Measurements from ENCODE around the gene PHOX2A.

Gene PHOX2A

DNA sequence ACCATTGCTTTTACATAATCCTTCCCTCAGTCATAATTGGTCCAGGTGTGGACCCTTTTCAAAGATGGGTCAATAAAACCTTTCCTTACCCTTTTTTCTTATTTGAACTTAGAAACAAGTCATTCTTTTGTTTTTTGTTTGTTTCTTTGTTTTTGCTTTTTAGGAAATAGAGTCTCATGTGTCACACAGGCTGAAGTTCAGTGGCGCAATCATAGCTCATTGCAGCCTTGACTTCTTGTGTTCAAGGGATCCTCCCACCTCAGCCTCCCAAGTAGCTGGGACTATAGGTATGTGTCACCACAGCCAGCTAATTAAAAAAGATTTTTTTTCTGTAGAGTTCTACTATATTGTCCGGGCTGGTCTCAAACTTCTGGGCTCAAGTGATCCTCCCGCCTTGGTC, 9.4 kb upstream of the PHOX2A start:
- TF ChIP-seq, protein P1, sequence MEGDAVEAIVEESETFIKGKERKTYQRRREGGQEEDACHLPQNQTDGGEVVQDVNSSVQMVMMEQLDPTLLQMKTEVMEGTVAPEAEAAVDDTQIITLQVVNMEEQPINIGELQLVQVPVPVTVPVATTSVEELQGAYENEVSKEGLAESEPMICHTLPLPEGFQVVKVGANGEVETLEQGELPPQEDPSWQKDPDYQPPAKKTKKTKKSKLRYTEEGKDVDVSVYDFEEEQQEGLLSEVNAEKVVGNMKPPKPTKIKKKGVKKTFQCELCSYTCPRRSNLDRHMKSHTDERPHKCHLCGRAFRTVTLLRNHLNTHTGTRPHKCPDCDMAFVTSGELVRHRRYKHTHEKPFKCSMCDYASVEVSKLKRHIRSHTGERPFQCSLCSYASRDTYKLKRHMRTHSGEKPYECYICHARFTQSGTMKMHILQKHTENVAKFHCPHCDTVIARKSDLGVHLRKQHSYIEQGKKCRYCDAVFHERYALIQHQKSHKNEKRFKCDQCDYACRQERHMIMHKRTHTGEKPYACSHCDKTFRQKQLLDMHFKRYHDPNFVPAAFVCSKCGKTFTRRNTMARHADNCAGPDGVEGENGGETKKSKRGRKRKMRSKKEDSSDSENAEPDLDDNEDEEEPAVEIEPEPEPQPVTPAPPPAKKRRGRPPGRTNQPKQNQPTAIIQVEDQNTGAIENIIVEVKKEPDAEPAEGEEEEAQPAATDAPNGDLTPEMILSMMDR (IDR thresholded peaks at IDR 0.05; ENCODE audit: extremely low read depth, insufficient read depth, missing control alignments), result no peak
- DNase-seq (ENCODE audit: low spot score), result no peak
- in situ Hi-C loops (cut with MboI; ENCODE audit: low pct_unique_long_range_greater_than_20kb, low sequenced_read_pairs, unreplicated experiment), result no loop called here

DNA sequence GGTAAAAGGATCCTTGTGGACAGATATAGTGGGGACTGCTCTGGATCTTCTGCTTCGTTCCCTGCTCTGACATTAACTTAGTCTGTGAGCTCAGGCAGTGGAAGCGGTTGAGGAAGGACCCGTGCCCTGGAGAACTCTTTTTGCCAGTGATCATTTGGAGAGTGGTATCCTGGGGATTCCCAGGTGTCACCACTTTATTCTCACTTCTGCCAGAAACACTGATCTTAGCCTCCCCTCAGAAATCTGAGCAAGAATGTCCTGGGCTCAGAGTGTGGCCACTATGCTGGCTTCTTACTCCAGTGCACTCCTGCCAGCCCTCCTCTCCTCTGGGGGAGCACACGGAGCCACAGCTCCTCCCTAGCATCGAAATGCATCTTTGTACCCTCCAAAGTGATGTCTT, 7.6 kb upstream of the PHOX2A start:
- TF ChIP-seq, protein P1 (IDR thresholded peaks at IDR 0.05; ENCODE audit: extremely low read depth, insufficient read depth, missing control alignments), result no peak
- in situ Hi-C loops (cut with MboI; ENCODE audit: low pct_unique_long_range_greater_than_20kb, low sequenced_read_pairs, unreplicated experiment), result no loop called here
- no peak for DNase-seq (ENCODE audit: low spot score)

DNA sequence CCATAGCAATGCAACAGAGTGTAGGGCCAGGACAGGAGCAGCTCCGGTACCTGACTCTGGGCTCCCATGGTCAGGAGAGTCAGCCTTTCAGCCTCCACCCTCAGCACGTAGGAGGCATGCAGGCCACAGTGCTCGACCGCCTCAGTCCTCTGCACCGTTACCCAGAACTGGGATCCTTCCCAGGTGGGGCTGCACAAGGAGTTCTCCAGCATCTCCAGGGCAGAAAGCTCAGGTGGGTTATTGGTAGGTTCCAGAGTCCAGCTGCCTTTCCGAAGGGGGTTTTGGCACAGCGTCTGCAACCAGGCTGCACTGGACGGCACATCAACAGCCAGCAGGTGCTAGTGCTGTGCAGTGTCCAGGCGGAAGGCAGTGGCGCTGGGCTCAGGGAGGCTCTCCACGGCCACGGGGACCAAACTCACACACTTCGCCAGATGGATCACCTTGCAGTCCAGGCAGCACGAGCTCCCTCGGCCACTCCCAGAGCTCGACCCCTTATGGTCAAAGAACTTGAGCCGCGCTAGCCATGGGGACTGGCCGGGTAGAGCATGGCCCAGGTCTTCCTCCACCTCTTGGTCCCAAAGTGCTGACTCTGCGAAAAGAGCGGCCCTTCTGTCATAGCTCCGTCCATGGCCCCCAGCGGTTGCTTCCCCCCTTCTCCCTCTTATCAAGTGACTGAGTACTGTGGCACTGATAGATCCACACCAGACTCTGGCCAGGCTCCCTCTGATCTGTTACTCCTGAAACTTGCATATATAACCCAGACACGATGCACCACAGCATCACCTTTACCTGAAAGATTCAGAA, 6.9 kb upstream of the PHOX2A start:
- TF ChIP-seq, protein P1 (IDR thresholded peaks at IDR 0.05; ENCODE audit: extremely low read depth, insufficient read depth, missing control alignments), result no peak
- in situ Hi-C loops (cut with MboI; ENCODE audit: low pct_unique_long_range_greater_than_20kb, low sequenced_read_pairs, unreplicated experiment), result no loop called here
- no peak for DNase-seq (ENCODE audit: low spot score)

DNA sequence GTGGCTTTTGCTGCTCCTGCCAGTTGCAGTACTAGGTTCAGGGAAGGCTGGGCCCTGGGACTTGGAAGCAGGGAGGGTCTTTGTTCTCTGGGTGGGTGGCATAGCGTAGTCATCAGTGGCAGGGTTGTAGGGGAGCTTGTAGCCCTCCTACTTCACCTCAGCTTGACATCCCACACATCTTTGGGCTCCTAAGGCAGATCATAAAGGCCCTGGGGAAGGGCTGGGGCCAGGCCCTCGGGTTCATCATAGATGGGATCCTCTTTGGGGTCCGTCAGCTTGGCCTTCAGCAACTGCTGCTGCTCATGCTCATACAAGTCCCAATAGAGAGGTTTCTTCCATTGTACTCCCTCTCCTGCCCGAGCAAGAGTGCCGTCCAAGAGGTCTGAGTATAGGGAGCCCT, 6.0 kb upstream of the PHOX2A start:
- in situ Hi-C loops (cut with MboI; ENCODE audit: low pct_unique_long_range_greater_than_20kb, low sequenced_read_pairs, unreplicated experiment), result no loop called here
- DNase-seq (ENCODE audit: low spot score), result no peak
- TF ChIP-seq, protein P1 (IDR thresholded peaks at IDR 0.05; ENCODE audit: extremely low read depth, insufficient read depth, missing control alignments), result no peak

DNA sequence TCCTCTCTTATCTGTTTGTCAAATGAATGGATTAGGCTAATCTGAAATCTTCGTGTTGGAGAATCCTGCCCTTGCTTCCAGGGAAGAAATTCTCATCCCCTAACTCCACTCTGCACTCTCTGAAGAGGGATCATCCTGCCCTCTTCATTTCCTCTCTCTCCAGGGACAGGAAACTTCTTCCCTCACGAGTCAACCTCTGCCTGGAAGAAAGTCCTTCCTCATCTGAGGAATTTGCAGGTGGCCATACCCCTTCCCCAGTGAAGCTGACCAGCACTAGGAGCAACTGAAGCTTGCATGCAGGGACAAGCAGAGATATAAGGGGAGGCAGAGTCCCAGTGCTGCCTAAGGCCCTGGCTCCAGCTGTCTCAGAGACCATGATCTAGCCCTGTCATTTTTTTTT, 3.6 kb upstream of the PHOX2A start:
- TF ChIP-seq, protein P1 (IDR thresholded peaks at IDR 0.05; ENCODE audit: extremely low read depth, insufficient read depth, missing control alignments), result no peak
- no peak for DNase-seq (ENCODE audit: low spot score)
- in situ Hi-C loops (cut with MboI; ENCODE audit: low pct_unique_long_range_greater_than_20kb, low sequenced_read_pairs, unreplicated experiment), result no loop called here

DNA sequence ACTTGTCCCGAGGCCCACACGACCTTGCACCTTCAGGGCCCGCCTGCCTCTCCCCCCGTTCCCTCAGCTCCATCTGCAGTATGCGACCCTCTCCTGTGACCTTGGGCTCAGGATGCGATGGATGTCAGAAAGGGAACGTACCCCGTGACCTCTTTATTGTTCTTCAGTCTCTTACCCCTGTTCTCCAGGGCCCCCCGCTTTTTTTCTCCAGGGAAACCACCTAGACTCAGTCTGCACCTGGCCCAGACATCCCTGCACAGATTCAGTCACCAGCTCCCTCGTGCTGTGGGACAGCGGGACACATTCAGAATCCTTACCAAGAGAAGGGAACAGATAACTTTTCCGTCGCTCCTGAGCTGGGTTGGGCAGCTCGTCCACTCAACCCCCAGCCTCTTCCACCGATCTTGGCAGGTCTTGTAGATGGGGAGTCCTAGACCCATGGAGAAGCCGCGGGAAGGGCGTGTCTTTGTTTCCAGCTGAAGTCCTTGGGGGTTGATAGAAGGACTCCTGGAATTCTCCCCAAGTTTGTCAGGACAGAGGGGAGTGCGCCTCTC, 1.4 kb upstream of the PHOX2A start:
- DNase-seq (ENCODE audit: low spot score), result peak; percentile 35

More for the DNA sequence above, 1.4 kb upstream of the PHOX2A start:
- TF ChIP-seq, protein P1 (IDR thresholded peaks at IDR 0.05; ENCODE audit: extremely low read depth, insufficient read depth, missing control alignments), result no peak
- in situ Hi-C loops (cut with MboI; ENCODE audit: low pct_unique_long_range_greater_than_20kb, low sequenced_read_pairs, unreplicated experiment), result no loop called here

All from GM13977 (cell line).